CD4-positive, CD25-positive, alpha-beta regulatory T cell (primary cell): ENCODE data around the gene FAM181B. TPM values are rescaled to one million over a fixed set of nuclear protein-coding genes. Genes with fewer than 3 reads are reported as not detected.
A peak's percentile ranks its signal among the peaks of the same experiment; 100 is the strongest.

Experiments used
- ATAC-seq, 2 donors: fragments of 150-1000 bp; cut with Tn5 transposase; one replicate each; pipeline ENCODE4 v1.10.0; 2021; ENCODE audit warnings: low read depth in 2 of 2, moderate number of reproducible peaks in 2 of 2, moderate library complexity in 1 of 2
- DNase-seq, 3 donors: peaks; one replicate each; pipeline versions ENCODE4 v3.0.0 to v3.0.0-alpha.2; 2012 to 2022; ENCODE audit warnings: mixed read lengths in 1 of 3
- H3K27ac ChIP-seq: one replicate; pipeline ENCODE4 v1.7.0; 2013; ENCODE audit warnings: mild to moderate bottlenecking, low read length; ENCODE audit not compliant: insufficient read depth, poor library complexity, severe bottlenecking
- H3K27me3 ChIP-seq: one replicate; pipeline ENCODE4 v1.7.0; 2013; ENCODE audit warnings: low read length; ENCODE audit not compliant: control insufficient read depth, insufficient read depth
- H3K36me3 ChIP-seq: one replicate; pipeline ENCODE4 v1.7.0; 2013; ENCODE audit warnings: mild to moderate bottlenecking, low read length, moderate library complexity; ENCODE audit not compliant: control insufficient read depth, insufficient read depth
- H3K4me1 ChIP-seq: 2 replicates; pipeline ENCODE4 v1.7.0; 2013; ENCODE audit warnings: mild to moderate bottlenecking, low read length; ENCODE audit not compliant: insufficient read depth, control insufficient read depth, poor library complexity, severe bottlenecking
- H3K4me3 ChIP-seq: one replicate; pipeline ENCODE4 v1.7.0; 2013; ENCODE audit warnings: low read depth, mild to moderate bottlenecking, low read length, moderate library complexity
- H3K9me3 ChIP-seq, 2 experiments: 1 replicate in 1 of 2; 2 replicates in 1 of 2; pipeline ENCODE4 v1.7.0; 2013; ENCODE audit warnings: low read length in 2 of 2, mild to moderate bottlenecking in 1 of 2, moderate library complexity in 1 of 2; ENCODE audit not compliant: control insufficient read depth in 2 of 2
- H3K27ac Mint-ChIP-seq, 3 donors: one replicate each; pipeline ENCODE4 v1.8.0; 2020 to 2022; ENCODE audit warnings: mild to moderate bottlenecking in 3 of 3, mixed read lengths in 3 of 3, moderate library complexity in 2 of 3
- H3K27me3 Mint-ChIP-seq: one replicate; pipeline ENCODE4 v1.8.0; 2022; ENCODE audit warnings: mild to moderate bottlenecking, mixed read lengths
- H3K36me3 Mint-ChIP-seq: one replicate; pipeline ENCODE4 v1.8.0; 2020; ENCODE audit warnings: mixed read lengths
- H3K4me1 Mint-ChIP-seq, 4 donors: one replicate each; pipeline ENCODE4 v1.8.0; 2020 to 2022; ENCODE audit warnings: mixed read lengths in 4 of 4, mild to moderate bottlenecking in 1 of 4
- H3K4me3 Mint-ChIP-seq, 4 donors: one replicate each; pipeline ENCODE4 v1.8.0; 2020 to 2022; ENCODE audit warnings: mild to moderate bottlenecking in 4 of 4, mixed read lengths in 4 of 4, moderate library complexity in 3 of 4
- H3K9me3 Mint-ChIP-seq, 7 donors: one replicate each; pipeline ENCODE4 v1.8.0; 2020 to 2022; ENCODE audit warnings: mixed read lengths in 7 of 7, mild to moderate bottlenecking in 3 of 7, moderate library complexity in 2 of 7
- polyA plus RNA-seq, 4 donors: library from polyadenylated mRNA; unstranded; fragments of 300-500 nt; fragmentation: Illumina TruSeq; gene quantifications; one replicate each; pipeline ENCODE4 v1.2.3, GENCODE V29; 2021
- total RNA-seq: library from RNA; stranded (reverse); gene quantifications from one replicate; pipeline ENCODE4 v1.2.3, GENCODE V29; 2022

The FAM181B gene
- total and polyA plus RNA-seq, 5 donors from 2014 or later: not detected

GRCh38 chr11:82732348-82732733, 1.3 kb downstream of the FAM181B start:
- Histone ChIP-seq H3K4me3 (no peak overlapping the region), H3K9me3 (no peaks in the 10 kb centered on the region), H3K4me1 (no peaks in the 10 kb centered on the region), H3K27me3 (peaks cover 37% of the 10 kb centered on the region), H3K27ac (no peak overlapping the region), H3K36me3 (no peaks in the 10 kb centered on the region)
- H3K27me3 Mint-ChIP-seq: peaks cover 77% of the 10 kb centered on the region
- DNase-seq: no peak
- H3K4me3 Mint-ChIP-seq: peak overlapping the region in 2 of 4 donors; percentile 15 to 56
- H3K9me3 Mint-ChIP-seq: peaks cover 0 to 9% (median 0%) of the 10 kb centered on the region in 7 donors
- no peak overlapping the region for H3K27ac Mint-ChIP-seq
- H3K4me1 Mint-ChIP-seq: peaks cover 0 to 16% (median 6%) of the 10 kb centered on the region in 4 donors
- H3K36me3 Mint-ChIP-seq: no peaks in the 10 kb centered on the region
- no peak for ATAC-seq

DNA sequence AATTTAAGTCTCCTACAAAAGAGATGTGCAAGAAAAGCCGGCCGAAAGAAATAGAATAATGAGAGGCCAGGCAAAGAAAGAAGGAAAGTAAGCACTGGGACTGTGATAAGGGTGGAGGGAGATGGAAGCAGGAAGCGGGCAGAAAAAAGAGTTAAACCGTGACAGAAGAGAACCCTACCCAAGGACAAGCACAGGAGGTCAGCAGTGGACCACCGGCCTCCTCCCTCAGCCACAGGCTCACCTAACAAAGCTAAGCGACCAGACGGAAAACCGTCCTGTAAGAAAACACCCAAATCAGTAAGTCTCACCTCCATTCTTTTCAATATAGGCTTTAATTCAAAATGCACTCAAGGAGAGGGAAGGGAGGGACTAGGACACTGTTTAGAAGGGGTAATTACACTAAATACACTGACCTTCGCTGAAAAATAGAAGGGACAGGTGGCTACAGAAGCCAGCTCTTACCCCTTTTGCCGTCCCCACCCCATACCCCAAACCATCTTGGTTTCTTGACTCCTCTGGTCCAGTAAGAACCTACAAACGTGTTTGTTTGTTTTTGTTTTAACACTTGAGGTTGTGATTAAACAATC, 1.9 kb downstream of the FAM181B start:
- no peaks in the 10 kb centered on the region for H3K4me1 ChIP-seq
- H3K36me3 Mint-ChIP-seq: no peaks in the 10 kb centered on the region
- ATAC-seq (no peak), DNase-seq (no peak)
- no peak overlapping the region for H3K4me3 ChIP-seq
- no peak overlapping the region for H3K27ac Mint-ChIP-seq
- H3K4me3 Mint-ChIP-seq: peak overlapping the region in 3 of 4 donors; percentile 15 to 56 (median 40)
- H3K27me3 ChIP-seq: peaks cover 35% of the 10 kb centered on the region
- H3K27me3 Mint-ChIP-seq: peaks cover 75% of the 10 kb centered on the region
- H3K36me3 ChIP-seq: no peaks in the 10 kb centered on the region
- no peaks in the 10 kb centered on the region for H3K9me3 ChIP-seq
- no peak overlapping the region for H3K27ac ChIP-seq
- peaks cover 0 to 16% (median 6%) of the 10 kb centered on the region in 4 donors for H3K4me1 Mint-ChIP-seq
- H3K9me3 Mint-ChIP-seq: peaks cover 0 to 9% (median 0%) of the 10 kb centered on the region in 7 donors

DNA sequence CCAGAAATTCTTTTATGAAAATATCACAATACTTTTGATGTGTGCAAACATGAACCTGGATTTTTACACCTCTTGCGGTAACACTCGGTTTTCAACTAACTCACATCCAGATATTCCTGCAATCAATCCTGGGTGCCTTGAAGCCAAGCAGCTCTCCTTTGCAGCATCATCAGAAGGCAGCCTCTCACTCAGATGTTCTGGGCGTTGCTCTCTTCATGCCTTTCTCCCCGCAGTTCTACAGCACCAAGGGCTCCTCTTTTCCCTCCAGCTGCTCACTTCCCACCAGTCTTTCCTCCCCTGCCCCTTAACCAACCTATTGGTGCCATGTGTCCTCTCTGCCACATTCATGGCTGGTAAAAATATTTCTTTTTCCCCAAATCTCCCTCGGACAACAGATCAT, 2.9 kb downstream of the FAM181B start:
- peaks cover 68% of the 10 kb centered on the region for H3K27me3 Mint-ChIP-seq
- peaks cover 0 to 16% (median 6%) of the 10 kb centered on the region in 4 donors for H3K4me1 Mint-ChIP-seq
- Histone ChIP-seq H3K4me3 (no peak overlapping the region), H3K27me3 (peaks cover 37% of the 10 kb centered on the region), H3K4me1 (no peaks in the 10 kb centered on the region), H3K27ac (no peak overlapping the region), H3K9me3 (no peaks in the 10 kb centered on the region), H3K36me3 (no peaks in the 10 kb centered on the region)
- no peak for DNase-seq
- H3K36me3 Mint-ChIP-seq: no peaks in the 10 kb centered on the region
- no peak for ATAC-seq
- peak overlapping the region in 1 of 4 donors; percentile 40 for H3K4me3 Mint-ChIP-seq
- peaks cover 0 to 8% (median 0%) of the 10 kb centered on the region in 7 donors for H3K9me3 Mint-ChIP-seq
- H3K27ac Mint-ChIP-seq: peak overlapping the region in 1 of 3 donors; percentile 14

DNA sequence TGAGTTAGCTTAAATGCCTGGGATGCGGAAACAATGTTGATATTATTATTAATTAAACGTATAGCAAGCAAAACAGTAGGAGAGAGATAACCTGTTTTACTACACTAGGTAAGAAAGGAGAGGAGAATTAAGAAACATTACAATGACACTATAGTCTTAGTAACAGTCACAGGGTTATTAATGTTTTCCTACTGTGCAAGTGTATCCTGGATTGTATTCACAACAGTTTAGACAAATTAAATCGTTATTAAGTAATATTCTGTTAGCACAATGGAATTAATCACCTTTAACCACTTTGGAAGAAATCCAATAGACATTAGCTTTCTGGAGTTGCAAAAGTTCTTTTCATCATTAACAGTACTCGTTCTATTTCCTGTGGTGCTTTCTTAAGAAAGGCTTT, 3.4 kb downstream of the FAM181B start:
- Histone ChIP-seq H3K9me3 (no peaks in the 10 kb centered on the region), H3K27ac (no peak overlapping the region), H3K4me3 (no peak overlapping the region), H3K27me3 (peaks cover 37% of the 10 kb centered on the region), H3K36me3 (no peaks in the 10 kb centered on the region), H3K4me1 (no peaks in the 10 kb centered on the region)
- no peak overlapping the region for H3K4me3 Mint-ChIP-seq
- H3K27ac Mint-ChIP-seq: no peak overlapping the region
- ATAC-seq (no peak), DNase-seq (no peak)
- peaks cover 0 to 16% (median 6%) of the 10 kb centered on the region in 4 donors for H3K4me1 Mint-ChIP-seq
- H3K9me3 Mint-ChIP-seq: peaks cover 0 to 8% (median 0%) of the 10 kb centered on the region in 7 donors
- H3K27me3 Mint-ChIP-seq: peaks cover 63% of the 10 kb centered on the region
- no peaks in the 10 kb centered on the region for H3K36me3 Mint-ChIP-seq

- Mint-ChIP-seq H3K27me3 (peaks cover 23% of the 10 kb centered on the region), H3K36me3 (no peaks in the 10 kb centered on the region), H3K4me1 (no peaks in the 10 kb centered on the region), H3K27ac (no peak overlapping the region), H3K9me3 (peaks cover 0 to 5% (median 0%) of the 10 kb centered on the region in 7 donors), H3K4me3 (no peak overlapping the region)
- no peak overlapping the region for H3K27ac ChIP-seq
- H3K27me3 ChIP-seq: peaks cover 5% of the 10 kb centered on the region
- DNase-seq: no peak
- H3K9me3 ChIP-seq: no peaks in the 10 kb centered on the region
- ATAC-seq: no peak
- H3K4me1 ChIP-seq: no peaks in the 10 kb centered on the region
- H3K4me3 ChIP-seq: no peak overlapping the region
- no peaks in the 10 kb centered on the region for H3K36me3 ChIP-seq
Measured at GRCh38 chr11:82724026-82724425, 9.6 kb downstream of the FAM181B start.

- H3K9me3 Mint-ChIP-seq: peaks cover 0 to 3% (median 0%) of the 10 kb centered on the region in 7 donors
- no peak overlapping the region for H3K4me3 Mint-ChIP-seq
- Histone ChIP-seq H3K27ac (no peak overlapping the region), H3K4me3 (no peak overlapping the region), H3K4me1 (no peaks in the 10 kb centered on the region), H3K36me3 (no peaks in the 10 kb centered on the region), H3K9me3 (no peaks in the 10 kb centered on the region), H3K27me3 (peaks cover 3% of the 10 kb centered on the region)
- DNase-seq: no peak
- no peak overlapping the region for H3K27ac Mint-ChIP-seq
- H3K36me3 Mint-ChIP-seq: no peaks in the 10 kb centered on the region
- peaks cover 0 to 3% (median 0%) of the 10 kb centered on the region in 4 donors for H3K4me1 Mint-ChIP-seq
- peaks cover 13% of the 10 kb centered on the region for H3K27me3 Mint-ChIP-seq
- ATAC-seq: no peak
Measured at GRCh38 chr11:82722231-82722630, 11.4 kb downstream of the FAM181B start.

- Mint-ChIP-seq H3K27me3 (peaks cover 7% of the 10 kb centered on the region), H3K36me3 (no peaks in the 10 kb centered on the region), H3K9me3 (no peaks in the 10 kb centered on the region), H3K4me3 (no peak overlapping the region), H3K4me1 (peaks cover 0 to 3% (median 0%) of the 10 kb centered on the region in 4 donors), H3K27ac (no peak overlapping the region)
- H3K36me3 ChIP-seq: no peaks in the 10 kb centered on the region
- DNase-seq: no peak
- H3K4me1 ChIP-seq: no peaks in the 10 kb centered on the region
- no peak overlapping the region for H3K4me3 ChIP-seq
- no peak overlapping the region for H3K27ac ChIP-seq
- ATAC-seq: no peak
- no peaks in the 10 kb centered on the region for H3K27me3 ChIP-seq
- no peaks in the 10 kb centered on the region for H3K9me3 ChIP-seq
Measured at GRCh38 chr11:82720267-82721065, 13.2 kb downstream of the FAM181B start.
